Activated CD8-positive, alpha-beta memory T cell treated with anti-CD3 and anti-CD28 coated beads for 1 hour (primary cell): ENCODE results near the gene PHAF1.
"Not testable (repeated sequence)": the region's sequence is repeated elsewhere in the genome, so short reads cannot be mapped to it uniquely, and the experiment has no call there.

Source experiments
- DNase-seq, 2 donors: peaks; one replicate each; pipeline ENCODE4 v3.0.0-alpha.2; 2020; ENCODE audit warnings: low read depth in 1 of 2; ENCODE audit errors: extremely low read depth in 1 of 2

PHAF1 gene

DNA sequence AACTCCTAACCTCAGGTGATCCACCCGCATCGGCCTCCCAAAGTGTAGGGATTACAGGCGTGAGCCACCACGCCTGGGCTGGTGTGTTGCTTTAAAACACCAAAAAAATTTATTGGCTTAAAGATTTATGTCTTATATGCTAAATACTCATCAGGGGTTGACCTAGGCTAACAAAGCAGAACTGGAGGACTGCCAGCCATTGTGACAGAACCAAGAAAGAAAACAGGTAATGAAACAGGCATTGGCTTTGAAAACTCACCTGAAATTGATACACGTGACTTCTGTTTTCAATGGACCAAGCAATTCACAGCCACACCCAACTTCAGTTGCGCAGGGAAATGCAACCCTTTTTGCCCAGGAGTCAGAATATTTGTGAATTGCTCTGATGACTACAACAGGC, 4.9 kb upstream of the PHAF1 start:
- no peak for DNase-seq

DNA sequence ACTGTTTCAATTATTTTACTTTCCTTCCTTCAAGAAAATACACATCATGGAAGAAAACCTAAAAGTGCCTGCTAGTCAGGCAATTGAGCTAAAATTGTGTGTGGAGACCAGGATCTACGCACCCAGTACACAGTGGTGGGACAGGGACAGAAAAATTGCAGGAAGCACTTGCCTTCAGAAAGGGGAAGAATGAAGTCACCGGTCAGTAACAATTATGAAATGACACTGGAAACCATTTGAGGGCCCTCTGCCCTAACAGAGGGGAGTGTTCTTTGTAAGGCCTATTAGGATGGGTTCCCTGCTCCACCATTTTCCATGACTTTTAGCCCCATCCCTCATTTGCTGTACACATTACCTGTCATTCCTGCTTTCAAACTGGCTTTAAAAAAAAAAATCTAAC, 4.5 kb upstream of the PHAF1 start:
- DNase-seq: no peak

DNA sequence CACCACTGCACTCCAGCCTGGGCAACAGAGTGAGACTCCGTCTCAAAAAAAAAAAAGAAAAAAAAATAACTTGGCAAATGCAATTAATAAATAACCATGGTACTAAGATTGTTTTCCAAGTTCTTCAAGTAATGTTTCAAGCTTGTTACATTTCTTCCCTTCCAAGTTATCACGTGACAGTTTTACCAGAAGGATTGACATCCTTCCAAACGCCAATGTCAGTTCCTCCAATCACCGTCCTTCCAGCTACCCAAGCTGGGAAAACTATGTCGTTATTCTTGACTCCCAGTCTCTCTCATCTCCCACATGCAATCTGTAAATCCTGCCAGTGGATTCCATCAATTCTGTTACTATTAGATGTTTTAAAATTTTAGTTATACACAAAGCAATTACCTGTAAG, 3.9 kb upstream of the PHAF1 start:
- DNase-seq: no peak

DNA sequence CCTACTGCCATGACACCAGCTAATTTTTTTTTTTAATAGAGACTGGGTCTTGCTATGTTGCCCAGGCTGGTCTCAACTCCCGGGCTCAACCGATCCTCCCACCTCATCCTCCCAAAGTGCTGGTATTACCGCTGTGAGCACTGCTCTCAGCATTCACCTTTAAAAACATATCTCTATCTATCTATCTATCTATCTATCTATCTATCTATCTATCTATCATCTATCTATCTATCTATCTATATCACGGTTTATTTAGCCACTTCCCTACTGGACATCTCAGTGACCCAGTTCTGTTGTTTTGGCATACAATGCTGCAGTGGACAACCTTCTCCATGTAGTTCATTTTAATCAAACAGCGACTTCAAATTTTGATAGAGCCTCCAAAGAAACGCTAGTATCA, 1.3 kb upstream of the PHAF1 start:
- DNase-seq: no peak

DNA sequence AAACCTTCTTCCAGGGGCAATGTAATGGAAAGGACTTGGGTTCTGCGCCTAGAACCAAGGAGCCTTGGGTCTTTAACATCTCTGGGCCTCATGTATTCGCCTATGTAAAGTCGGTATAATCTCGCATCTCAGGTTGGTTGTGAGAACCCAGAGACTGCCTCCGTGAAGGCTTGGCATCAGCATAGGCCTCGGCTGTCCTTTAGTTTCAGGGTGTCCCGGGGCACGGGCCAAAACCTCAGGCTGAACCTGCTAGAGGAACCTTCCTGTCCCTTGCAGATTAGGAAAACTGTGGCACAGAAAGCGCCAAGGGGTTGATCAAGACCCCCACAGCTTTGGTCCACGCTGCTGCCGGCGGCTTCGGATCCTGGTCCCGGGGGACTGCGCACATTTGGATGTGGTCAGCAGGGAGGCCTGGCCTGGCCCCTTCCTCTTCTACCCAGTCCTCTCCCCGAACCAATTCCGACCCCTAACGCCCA, 772 bp upstream of the PHAF1 start:
- no peak for DNase-seq

DNA sequence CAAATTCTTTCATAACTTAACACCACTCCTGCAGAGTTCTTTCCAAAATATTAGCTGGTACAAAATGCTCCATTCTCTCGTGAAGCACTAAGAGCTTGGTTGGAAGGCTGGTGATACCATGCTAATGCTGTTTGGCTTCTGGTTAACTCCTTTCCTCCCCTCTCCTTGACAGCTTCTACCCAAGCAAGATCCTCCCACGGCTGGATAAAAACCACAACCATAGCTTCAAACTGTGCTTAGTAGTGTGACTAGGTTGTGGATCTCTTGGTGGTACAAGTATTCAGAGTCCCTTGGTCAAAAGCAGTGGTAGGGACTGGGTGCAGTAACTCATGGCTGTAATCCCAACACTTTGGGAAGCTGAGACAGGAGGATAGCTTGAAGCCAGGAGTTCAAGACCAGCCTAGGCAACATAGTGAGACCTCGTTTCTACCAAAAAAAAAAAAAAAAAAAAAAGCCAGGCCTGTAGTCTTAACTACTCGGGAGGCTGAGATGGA, 2.3 kb downstream of the PHAF1 start:
- no peak for DNase-seq

DNA sequence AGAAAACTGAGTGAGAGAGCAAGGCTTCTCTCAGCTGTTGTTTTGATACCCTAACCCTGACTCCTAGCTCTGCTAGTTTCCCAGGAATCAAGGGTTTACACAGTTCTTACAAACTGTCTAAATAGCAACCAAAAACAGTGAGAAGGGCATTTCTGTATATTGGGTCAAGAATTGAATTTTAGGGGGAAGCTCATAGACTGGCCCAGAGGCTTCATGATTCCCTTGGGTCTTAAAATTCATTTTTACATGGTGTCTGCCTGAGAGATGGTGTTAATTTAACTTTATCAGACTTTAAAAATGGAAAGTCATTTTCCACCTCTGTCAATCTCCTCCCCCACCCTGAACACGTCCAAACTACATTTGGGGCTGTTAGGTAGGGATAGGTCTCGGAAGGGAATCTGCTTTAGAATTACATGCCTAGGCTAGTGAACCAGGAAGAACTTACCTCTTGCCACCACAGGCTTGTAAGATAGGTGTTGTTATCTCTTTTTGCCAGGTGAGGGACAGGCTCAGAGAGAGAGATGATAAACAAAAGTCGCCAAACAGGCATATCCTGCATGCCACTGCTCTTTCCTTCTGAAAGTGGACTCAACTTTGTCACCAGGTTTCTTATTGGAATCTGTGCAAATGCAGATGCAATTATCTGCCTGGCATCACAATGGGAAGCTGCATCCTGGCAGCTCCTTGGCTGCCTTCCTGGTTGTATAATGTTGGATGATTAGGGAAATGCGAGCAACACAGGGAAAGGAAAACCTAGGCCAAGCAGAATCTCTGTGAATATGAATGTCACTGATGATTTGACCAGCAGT, 3.1 kb downstream of the PHAF1 start:
- no peak for DNase-seq

DNA sequence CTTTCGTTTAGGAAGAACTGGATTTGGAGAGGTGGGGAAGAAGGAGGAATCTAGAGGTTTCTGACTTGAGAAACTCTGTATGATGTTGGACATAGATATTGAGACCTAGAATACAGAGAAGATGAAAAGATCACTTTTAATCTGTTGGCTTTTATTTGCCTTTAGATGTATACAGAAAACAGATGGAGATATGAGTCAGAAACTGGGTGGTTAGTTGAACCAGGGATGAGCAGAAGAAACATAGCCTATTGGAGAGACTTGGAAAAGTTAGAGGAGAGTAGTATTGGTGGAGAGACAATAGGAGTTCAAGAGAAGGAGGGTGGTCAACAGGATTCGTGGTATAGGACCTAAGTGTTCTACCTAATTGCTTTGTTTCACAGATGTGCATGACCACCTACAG, 5.1 kb downstream of the PHAF1 start:
- DNase-seq: no peak

DNA sequence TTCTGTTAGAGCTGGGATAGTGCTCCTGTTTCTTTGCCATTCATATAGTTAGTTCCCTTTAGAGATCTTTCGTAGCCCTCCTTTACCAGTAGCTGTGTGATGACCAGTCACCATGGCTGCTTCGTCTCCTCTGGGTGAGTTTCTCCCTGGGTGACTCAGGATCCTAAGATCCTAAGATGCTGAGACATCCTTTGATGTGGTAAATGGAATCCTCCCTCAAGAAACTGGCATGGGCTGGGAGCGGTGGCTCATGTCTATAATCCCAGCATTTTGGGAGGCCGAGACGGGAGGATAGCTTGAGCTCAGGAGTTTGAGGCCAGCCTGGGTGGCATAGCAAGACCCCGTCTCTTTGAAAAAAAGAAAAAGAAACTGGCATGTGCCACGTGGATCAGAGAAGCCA, 5.9 kb downstream of the PHAF1 start:
- no peak for DNase-seq

DNA sequence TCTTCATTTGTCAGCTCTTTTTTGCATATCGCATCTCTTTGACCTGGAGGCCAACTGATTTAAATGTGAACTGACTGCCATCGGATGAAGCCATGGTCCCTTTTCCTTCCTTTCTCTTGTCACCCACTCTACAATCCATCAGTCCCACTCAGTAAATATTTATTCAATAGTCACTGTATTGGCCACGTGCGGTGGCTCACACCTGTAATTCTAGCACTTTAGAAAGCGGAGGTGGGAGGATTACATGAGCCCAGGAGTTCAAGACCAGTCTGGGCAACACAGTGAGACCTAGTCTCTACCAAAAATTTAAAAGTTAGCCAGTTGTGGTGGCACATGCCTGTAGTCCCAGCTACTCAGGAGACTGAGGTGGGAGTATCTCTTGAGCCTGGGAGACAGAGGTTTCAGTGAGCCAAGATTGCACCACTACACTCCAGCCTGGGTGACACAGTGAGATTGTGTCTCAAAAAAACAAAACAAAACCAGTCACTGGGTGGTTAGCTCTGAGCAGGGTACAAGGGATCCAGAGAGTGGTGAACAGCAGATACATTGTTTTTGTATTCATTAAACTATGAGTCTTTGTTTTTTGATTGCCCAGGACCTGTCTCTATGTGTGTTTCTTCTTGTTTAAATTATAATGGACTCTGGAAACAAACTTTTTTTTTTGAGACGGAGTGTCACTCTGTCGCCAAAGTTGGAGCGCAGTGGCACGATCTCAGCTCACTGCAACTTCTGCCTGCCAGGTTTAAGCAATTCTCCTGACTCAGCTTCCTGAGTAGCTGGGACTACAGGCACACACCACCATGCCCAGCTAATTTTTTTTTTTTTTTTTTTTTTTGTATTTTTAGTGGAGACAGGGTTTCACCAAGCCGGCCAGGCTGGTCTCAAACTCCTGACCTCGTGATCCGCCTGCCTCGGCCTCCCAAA, 6.9 kb downstream of the PHAF1 start:
- no peak for DNase-seq

DNA sequence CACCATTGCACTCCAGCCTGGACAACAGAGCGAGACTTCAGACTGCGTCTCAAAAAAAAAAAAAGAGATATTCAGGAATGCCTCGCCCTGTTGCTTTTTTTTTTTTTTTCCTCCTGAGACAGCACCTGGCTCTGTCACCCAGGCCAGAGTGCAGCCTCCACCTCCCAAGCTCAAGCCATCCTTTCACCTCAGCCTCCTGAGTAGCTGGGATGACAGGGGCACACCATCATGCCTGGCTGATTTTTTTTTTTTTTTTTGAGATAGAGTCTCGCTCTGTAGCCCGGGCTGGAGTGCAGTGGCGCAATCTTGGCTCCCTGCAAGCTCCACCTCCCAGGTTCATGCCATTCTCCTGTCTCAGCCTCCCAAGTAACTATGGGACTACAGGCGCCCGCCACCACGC, 8.0 kb downstream of the PHAF1 start:
- DNase-seq: no peak

DNA sequence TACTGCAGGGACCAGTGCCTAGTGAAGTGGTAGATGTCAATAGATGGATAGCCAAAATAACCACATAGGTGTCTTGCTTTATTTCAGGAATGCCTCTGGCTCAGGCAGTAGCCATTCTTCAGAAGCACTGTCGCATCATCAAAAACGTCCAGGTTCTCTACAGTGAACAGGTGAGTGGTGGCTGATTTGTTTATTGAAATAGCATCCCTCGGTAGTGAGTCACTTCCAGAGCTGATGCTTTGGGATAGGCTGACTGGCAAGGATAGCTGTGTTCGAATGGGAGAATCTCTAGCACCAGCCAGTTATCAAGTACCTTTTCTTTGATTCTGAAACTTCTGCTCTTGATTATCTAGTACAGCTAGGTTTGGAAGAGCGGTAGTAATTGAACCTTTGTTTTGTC, 10.3 kb downstream of the PHAF1 start:
- no peak for DNase-seq

DNA sequence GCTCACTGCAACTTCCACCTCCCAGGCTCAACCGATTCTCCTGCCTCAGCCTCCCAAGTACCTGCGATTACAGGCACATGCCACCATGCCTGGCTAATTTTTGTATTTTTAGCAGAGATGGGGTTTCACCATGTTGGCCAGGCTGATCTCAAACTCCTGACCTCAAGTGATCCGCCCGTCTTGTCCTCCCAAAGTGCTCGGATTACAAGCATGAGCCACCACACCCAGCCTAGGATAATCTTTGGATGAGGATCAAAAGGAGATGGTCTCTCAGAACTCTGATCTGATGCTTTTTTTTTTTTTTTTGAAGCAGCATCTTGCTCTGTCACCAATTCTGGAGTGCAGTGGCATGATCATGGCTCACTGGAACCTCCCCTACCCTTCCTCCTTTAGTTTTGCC, 13.1 kb downstream of the PHAF1 start:
- DNase-seq: not testable (repeated sequence)

DNA sequence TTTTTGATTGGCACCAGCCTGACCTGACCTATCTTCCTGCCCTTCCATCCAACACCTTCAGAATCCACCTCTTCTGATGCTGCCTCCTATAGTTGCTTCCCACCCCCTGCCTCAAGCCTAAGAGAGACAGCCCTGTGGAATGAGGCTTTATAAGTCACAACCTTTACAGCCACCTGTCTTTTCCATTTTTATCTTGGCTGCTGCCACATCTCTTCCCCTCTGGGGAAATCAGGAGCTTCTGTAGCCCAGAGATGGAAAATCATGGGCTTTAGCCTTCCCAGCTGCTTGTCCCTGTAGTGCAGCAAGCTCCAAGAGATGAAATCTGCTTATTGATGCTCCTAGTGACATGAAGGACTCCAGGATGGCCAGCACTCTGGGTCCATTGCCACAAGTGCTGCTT, 18.7 kb downstream of the PHAF1 start:
- no peak for DNase-seq

DNA sequence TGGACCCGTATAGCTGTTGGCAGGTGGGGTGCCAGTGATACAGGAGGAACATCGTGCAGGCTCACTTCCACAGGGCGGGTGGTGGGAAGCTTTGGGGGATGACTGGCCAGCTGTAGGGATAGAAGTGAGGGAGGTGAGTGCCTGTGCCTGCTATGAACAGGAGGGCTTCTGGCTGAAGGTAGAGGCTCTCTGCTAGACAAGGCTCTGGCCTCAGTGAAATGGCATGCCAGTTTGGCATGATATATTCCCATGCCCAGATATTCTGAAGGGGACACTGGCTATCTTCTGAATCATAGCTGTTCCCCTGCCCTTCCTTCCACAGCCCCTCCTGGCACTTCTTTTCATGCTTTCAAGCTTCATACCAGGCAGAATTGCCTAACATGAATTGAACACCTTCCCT, 19.1 kb downstream of the PHAF1 start:
- DNase-seq: no peak

DNA sequence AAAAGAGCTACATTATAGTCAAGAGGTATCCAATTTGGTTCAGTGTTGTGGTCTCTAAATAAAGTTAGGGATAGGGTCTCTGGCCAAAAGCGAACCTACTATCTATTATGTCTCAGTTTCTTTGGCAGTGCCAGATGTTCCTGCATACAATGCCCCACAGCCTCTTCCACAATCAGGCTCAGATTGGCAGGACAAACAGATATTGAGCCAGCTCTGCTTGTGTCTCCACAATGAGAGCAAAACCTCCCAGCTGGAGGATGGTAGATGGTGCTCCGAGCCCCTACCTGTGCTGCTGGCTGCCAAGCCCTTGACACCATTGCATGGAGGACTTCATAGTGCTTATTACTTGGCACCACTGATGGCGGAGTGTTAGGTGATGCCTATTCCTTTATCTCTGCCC, 19.7 kb downstream of the PHAF1 start:
- no peak for DNase-seq

DNA sequence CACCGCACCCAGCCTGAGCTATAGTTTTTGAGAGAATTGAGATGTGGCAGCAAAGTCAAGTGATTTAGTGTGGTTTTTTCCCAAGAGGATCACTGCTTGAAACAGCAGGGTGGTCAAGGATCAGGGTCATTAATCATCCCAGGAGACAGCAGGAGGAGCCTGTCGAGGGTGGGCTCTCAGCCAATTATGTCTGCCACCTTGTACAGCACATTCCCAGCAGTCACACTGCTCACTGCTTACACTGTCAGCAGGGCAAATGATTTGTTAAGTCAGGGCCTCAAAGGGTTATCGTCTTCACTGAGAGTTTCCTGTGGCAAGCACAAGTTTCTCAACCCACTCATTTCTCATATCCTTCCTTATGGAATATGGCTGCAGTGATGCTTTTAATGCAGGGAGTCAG, 27.9 kb downstream of the PHAF1 start:
- no peak for DNase-seq

DNA sequence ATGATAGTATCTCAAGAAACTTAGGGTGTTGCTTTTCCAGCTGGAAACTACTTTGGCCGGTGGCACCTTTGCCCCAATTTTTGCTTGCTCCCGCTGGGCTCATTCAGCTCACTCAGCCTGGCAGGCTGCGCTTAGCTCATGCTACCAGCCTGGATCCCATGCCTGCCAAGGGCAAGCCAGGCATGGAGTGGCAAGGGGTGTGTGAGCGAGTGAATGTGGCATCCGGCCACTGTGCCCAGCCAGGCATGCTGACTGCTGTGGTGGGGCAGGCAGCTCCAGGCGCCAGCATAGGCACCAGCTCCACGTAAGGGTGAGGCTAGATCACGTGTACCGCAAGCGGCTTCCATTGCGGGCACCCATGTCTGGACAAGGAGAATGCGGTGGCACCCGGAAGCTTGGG, 31.6 kb downstream of the PHAF1 start:
- DNase-seq: no peak

DNA sequence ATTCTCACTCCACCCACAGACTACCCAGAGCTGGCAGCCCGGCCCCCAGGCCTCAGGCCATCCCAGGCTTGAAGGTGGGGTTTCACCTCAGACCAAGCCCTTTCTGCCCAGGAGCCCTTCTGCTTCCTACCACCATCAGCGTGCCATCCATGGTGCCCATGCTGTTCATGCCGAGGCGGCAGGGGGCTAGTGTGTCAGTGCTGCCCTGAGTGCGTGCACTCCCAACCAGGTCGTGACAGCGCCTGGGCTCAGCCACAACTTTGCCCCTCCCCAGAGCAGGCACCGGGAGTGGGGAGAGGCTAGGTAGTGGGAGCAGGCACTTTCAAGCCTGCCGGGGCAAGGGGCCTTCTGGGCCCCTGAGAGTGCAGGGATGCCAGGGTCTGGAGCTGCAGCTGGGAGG, 32.6 kb downstream of the PHAF1 start:
- no peak for DNase-seq

DNA sequence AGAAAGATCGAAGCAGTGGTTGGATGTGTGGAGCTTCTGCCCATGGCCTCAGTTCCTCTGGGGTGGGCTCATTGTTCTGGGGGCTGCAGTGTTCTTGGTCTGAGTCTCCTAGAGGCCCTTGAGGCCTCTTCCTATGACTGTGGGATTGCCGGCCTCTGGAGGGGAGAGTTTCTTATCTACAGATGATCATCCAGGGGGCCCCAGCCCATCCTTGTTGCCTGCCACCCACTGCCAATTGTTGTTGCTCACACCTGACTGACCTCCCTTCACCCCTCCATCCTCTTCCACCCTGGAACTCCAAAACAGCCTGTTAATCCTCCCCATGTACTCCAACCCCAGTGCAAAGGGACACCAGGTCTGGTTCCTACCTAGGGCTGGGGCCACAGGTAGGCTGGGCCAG, 35.2 kb downstream of the PHAF1 start:
- DNase-seq: no peak

DNA sequence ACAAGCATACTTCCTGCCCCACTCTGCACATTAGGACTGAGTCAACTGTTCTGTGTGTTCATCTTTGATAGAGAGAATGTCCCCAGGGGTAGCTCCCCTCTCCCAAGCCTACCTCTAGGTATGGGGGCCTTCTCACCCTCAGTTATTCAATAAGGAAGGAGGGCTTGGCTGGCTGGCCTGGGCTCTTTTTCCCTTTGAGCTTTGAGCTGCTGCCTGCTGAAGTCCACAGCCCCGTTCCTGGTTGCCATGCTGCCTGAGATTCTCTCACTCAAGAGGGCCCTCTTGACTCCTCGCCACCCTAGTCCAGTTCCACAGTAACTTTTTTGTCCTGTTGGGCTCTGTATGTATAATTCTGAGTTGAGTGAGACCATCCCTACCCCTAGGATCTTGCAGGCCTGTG, 36.0 kb downstream of the PHAF1 start:
- no peak for DNase-seq
